Measurements from ENCODE around the gene P2RX3.
"Not testable (repeated sequence)": the region's sequence is repeated elsewhere in the genome, so short reads cannot be mapped to it uniquely, and the experiment has no call there.

Gene P2RX3

DNA sequence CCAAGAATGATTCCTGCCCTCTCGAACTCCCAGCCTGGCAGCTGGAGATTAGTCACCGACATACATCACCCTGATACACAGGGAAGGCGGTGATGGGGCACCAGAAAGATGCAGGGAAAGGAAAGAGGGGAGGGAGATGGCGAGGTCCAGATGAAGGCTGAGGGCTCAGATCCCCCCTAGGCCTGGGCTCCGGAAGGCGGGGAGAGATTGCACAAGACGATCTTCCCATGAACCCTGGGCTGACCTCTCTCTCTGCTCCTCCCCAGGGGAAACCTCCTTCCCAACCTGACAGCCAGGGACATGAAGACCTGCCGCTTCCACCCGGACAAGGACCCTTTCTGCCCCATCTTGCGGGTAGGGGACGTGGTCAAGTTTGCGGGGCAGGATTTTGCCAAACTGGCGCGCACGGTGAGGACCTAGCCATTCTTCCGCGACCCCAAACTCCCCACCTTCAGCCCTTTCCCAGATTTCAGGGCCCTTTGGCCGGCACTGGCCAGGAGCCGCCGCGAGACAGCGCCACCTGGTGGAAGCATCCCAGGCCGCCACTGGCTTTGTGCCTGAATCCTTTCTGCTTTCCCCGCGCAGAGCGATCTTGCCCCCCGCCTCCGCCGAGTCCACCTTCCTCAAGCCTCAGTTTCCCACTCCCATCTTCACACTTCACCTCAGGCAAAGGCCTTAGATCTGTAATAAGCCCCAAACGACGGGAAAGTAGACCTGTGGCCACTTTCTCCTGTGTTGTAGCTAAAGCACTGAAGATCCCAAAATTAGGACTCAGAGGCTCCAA lies 11.5 kb downstream of the P2RX3 start:
- DNase-seq (ENCODE audit: low read depth): no peak

DNA sequence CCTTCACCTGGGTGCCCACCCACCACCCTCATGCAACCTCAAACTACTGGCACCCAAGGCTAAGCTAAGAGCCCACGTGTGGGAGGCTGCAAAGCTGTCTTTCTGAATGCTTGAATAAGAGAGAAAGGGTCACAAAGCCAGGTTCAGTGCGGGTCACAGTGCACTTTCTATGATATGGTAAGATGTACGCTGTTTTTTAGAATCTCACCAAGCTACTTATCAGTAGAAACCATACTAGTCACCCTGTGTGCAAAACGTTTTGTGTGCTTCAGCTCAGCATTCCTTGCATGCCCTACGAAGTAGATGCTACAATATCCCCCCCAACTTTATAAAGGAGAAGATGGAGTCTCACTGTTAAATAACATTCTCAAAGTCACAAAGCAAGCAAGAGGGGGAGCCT lies 14.9 kb downstream of the P2RX3 start:
- no peak for DNase-seq (ENCODE audit: low read depth)

DNA sequence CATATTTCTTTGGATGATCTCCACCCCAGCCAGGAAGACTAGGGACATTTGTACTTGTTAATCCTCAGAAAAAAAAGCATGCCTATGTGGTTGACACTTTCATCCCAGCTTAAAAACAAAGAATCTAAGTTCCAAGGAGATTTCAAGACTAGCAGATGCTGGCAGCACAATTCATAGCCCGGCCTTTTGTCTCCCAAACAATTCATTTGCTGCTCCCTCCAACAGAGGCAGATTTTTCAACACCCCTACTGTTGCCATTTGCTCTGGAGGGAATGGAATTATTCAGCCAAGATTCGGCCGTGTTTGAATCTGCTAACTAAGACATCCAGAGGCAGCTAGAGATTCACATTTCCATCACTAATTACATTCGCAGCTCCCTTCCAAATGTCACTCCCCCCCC lies 15.3 kb downstream of the P2RX3 start:
- no peak for DNase-seq (ENCODE audit: low read depth)

DNA sequence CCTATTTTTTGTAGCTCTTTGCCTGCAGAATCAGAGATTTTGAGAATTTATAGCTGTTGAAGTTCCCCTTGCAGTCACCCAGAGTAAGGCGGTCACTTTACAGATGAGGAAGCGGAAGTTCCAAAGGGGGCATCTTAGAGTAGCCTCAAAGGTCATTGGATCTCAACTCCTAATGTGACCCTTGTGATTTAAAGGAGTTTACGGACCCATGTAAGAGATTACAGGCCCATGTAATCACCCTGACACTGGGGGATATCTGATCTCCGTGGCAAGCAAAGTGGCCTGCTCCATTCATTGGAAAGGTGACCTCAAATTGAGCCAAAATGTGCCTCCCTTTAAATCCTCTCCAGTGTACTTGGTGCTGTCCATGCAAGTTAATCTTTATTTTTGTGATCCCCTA lies 15.7 kb downstream of the P2RX3 start:
- DNase-seq (ENCODE audit: low read depth): no peak

DNA sequence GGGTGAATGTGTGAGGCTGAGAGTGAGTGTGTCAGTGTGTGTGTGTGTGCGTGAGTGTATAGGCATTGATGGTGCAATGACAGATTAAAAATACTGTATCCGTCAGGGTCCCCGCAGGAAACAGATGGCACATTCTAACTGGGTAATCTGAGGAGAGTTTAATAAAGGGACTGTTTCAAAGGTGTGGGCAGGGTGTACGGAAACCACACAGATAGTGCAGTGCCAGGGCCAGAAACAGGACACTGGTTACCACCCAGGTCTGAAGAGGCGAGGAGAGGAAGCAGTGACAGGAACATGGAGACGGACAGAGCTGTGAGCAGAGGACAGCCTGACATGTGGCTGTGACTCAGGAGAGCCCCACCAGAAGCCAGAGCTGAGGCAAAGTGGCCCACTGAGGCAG lies 16.5 kb downstream of the P2RX3 start:
- no peak for DNase-seq (ENCODE audit: low read depth)

DNA sequence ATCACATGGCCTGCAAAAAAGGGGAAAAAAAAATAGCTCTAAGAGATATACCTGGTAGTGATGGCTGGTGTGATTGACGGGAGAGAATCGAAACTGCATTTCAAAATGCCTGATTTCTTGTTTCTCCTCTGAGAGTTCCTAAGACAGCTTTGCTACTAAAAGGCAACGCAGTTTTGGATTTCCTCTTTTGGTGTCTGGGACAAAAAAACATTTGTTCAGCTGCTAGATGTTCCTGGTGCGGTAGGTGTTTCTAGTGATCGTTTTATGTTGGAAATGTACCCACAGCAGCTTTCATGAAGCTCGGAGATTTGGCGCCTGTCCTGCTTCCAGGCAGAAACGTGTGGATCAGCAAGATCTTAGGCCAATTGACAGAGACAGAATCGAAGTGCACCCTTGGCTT lies 18.1 kb downstream of the P2RX3 start:
- DNase-seq (ENCODE audit: low read depth): no peak

DNA sequence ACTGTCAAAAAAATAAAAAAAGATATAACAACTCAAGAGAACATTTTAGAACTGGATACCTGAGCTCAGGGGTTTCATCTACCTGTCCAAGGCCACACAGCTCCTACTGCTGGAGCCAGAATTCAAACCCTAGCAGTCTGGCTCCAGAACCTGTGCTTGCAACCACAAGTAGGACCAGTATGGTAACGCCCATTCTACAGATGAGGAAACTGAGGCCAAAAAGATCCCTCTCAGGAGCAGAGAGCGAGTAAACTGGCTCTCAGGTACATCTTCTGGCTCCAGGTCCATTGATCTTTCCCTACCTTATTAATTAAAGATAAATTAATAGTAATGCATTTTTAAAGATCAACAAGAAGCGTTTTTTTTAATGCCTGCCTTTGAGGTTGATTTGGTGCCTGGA lies 19.2 kb downstream of the P2RX3 start:
- no peak for DNase-seq (ENCODE audit: low read depth)

DNA sequence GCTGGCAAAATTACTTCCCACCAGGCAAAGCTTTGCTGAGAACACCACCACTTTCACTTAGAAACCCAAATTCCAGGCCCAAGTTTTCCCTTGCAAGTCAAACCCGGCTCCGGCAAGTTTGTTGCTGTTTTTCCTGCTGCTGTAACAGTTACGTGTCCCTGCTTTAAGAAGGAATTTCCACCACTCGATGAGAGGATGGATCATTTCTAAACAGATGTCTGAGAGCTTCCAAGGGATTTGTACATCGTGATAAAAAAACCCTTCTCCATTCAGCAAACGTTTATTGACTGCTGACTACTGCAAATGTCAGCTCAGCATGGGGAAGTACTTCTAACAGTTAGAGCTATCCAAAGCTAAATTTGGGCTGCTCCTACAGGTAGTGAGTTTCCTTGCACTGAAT lies 19.7 kb downstream of the P2RX3 start:
- DNase-seq (ENCODE audit: low read depth): no peak

DNA sequence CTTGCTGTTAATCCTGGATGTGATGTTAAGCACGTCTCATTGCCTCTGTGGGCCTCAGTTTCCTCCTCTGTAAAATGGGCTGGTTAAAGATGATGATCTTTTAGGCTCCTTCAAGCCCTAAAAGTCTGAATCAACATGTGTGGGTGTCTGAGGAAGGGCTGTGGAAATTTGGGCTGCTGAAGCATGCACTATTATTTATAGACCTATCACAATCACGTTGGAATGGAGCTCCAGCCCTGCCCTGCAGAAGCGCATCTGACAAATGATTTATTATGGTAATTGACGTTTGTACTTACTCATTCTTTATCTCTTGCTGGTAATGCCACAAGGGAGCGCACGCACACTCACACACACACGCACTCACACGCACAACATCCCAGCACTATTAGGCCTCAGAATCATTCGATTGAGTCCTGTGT lies 20.4 kb downstream of the P2RX3 start:
- DNase-seq (ENCODE audit: low read depth): no peak

DNA sequence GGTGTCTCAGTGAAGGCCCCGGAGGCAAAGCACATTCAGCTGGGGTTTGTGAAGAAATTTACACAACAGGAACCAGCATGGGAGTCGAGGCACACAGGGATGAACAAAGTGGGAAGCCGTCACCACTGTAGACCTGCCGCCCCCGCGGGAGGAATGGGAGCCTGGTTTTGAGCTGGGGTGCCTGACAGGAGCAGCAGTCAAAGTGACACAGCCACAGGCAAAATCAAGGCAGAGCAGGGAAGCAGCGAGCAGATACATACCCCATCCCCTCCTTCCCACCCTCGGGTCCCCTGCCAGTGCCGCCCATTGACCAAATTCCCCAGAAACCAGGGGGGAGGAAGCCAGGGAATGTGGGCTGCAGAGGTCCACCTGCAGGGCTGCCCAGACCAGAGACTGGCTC lies 20.8 kb downstream of the P2RX3 start:
- no peak for DNase-seq (ENCODE audit: low read depth)

DNA sequence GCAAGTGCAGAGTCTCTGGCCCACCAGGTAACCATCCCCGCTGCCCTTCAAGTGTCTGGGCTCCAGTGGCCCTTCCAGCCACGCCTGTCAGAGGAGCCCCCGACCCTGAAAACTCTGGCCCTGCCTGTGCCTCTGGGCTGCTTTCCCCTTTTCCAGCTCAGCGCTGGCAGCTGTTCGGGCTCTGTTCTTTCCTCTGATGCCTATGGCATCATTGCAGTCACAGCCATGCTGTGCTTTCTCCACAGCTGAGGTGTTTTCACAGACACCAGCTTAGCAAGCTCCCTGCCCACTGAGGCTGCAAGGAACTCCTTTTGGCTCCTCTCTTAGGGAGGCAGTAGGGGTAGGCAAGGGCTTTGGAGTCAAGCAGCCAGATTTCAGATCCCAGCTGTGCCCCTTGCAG lies 21.2 kb downstream of the P2RX3 start:
- no peak for DNase-seq (ENCODE audit: low read depth)

DNA sequence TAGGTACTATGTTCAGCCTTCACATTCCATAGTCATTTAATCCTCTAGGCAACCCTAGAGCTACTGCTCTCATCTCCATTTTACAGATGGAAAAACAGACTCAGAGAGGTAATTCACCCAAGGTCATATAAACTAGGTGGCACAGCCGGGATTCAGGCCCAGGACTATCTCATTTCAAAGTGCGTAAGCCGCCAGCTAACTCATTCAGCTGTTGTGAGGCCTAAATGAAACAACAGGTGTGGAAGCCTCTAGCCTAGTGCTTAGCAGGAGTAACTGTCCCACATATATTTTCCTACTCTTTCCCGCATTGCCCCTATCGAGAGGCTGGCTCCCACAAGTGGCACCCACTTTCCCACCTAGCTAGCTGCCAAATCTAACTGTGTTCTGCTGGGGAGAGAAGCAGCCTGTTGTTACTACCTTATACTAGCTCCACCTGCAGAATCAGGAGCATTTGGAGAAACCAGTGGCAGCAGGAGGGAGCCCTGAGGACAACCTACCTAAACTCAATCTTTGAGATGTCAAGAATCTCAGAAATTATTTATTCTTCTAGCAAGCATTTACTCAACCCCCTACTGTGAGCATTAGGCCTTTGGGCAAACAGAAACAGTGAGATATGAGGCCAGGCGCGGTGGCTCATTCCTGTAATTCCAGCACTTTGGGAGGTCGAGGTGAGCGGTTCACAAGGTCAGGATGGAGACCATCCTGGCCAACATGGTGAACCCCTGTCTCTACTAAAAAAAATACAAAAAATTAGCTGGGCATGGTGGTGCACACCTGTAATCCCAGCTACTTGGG lies 21.9 kb downstream of the P2RX3 start:
- DNase-seq (ENCODE audit: low read depth): no peak

DNA sequence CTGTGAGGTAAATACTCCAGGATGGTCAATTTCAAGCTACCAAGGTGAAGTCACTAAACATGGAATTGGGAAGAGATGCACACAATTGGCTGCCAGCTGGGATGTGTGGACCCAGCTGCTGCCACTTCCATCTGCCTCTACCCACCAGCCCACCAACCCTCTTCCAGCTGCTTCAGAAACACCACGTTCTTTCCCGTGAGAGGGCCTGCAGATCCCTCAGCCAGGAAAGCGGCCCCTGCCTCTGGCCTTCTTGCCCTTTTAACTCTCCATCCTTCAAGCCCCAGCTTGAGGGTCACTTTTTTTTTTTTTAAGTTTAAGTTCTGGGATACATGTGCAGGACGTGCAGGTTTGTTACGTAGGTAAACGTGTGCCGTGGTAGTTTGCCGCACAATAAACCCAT lies 22.8 kb downstream of the P2RX3 start:
- DNase-seq (ENCODE audit: low read depth): no peak

DNA sequence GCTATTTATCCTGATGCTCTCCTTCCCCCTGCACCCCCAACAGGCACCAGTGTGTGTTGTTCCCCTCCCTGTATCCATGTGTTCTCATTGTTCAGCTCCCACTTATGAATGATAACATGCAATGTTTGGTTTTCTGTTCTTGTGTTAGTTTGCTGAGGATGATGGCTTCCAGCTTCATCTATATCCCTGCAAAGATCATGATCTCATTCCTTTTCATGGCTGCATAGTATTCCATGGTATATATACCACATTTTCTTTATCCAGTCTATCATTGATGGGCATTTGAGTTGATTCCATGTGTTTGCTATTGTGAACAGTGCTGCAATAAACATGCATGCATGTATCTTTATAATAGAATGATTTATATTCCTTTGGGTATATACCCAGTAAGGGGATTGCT lies 23.3 kb downstream of the P2RX3 start:
- DNase-seq (ENCODE audit: low read depth): not testable (repeated sequence)

DNA sequence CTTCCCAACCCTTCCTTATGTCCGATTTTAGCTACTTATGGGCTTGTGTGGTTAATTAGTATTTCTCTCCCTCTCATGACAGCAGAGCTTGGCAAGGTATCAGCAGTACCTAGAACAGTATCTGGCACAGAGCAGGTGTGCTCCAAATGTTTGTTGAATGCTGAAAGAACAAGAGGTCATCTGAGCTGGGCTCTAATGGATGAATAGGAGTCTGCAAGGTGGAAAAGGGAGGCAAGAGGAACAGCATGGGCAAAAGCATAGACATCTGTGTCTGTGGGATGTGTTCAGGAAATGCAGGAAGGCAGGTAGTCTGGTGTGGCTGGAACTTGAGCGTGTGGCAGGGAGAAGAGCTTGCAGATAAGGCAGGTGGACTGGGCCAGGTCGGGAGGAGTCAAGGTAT lies 23.8 kb downstream of the P2RX3 start:
- no peak for DNase-seq (ENCODE audit: low read depth)

DNA sequence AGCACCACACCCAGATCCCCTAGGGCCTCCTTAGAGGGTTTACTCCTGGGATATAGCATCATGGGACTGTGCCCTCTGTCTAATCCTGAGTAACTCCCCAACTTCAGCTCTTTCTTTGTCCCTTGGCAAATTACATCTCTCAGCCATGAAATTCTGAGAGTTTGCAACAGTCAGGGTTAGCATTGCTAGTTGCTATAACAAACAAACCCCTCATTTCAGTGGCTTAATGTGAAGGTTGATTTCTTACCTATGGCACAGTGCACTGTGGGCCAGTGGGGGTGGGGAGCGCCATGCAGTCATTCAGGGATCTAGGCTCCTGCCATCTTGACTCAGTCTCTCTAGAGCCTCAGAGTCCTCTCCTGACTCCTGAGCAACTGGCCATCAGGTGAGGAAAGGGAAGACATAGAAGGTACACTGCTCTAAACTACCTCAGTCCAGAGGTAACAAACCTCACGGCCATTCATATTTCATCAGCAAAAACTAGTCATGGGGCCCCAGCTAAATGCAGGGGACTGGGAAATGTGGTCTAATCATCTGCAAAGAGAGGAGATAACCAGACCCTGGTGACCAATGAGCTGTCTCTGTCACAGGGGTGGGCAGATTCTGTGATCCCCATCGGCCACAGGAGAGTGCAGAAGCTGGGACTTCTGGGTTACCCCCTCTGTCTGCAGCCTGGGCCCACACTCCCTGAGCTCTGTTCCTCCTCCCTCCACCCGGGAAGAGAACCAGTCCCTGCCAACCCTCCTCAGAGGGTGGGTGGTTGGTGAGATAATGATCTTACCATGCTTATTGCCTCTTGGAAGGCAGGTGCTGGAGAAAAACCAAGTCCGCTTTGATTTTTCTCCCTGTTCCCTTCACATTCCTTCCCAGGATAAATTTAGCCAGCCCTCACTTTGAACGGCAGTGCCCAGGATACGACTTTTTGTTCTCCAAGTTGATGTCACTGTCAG lies 25.3 kb downstream of the P2RX3 start:
- no peak for DNase-seq (ENCODE audit: low read depth)

DNA sequence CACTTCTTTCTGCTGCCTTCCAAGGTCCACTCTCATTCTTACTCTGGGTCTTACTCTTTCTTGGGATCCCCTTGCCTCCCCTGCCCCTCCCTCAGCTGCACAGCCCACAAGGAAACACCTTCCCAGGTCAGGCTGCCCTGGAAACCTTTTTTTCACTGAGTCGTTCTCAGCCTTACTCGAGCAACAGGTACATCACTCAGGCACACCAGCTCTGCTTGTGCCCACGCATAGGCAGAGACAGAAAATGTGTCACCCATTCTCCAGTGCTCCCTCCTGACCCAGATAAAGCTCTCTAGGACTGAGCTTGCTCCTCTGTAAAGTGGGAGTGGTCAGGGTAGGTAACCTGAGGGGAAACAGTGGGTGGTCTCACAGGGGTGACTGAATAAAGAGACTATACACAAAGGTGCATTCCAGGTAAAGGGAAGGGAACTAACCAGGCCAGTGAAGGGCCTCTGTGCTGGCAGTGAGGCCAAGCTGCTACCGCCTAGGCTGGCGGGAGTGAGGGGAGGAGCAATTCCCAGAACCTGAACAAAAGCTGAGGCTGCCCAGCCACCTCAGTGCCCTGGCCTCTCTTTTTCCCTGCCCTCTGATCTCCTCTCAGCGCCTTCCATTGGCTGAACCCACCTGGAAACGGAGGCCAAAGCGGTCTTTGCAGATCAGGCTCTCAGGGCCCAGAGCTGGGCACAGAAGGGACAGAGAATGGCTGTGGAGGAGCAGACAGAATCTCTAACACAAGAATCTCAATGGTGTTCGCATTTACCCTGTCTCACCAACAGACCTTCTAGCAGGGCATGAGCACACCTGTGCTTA lies 26.9 kb downstream of the P2RX3 start:
- no peak for DNase-seq (ENCODE audit: low read depth)

DNA sequence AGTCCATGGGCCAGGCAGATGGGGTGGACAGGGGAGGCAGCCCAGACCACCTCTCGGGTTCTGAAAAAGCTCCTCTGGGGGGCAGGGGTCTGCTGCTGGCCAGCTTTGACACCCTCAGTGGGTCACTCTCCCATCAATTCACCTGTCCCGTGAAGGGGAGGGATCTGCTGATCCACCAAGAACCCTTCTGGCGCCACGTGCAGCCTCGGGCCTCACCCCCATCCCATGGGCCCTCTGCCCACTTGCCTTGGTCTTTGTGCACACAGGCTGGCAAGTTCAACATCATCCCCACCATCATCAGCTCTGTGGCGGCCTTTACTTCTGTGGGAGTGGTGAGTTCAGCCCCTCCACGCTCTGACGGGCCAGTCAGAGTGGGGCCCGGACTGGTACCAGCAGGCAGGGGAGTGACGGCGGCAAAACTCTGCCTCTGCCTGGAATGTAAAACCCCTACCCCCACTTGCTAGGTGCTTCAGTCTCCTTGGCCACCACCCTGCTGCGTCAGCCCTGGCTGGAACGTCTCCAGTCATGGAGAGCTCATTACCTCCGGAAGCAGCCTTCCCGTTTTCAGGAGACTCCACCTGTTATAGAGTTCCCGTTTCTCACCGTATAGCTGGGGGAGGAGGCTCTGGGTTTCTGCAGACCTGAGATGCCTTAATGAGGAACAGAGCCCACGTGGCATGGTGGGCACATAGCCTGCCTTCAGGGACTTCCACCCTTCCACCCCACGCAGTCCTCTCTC lies 30.1 kb downstream of the P2RX3 start:
- no peak for DNase-seq (ENCODE audit: low read depth)

DNA sequence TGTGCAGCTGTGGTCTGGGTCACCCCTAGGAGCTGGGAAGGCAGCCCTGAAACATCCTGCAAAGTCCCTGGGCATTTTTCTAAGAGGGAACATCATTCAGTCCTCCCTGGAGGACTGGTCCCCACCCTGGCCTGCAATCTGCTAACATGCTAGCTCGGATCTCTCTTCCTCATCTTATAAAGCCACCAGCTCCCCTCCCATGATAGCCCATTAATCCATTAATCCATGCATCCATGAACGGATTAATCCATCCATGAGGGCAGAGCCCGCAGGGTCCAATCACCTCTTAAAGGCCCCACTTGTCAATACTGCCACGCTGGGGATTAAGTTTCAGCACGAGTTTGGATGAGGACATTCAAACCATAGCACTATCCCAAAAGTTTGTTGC lies 30.7 kb downstream of the P2RX3 start:
- DNase-seq (ENCODE audit: low read depth): no peak

DNA sequence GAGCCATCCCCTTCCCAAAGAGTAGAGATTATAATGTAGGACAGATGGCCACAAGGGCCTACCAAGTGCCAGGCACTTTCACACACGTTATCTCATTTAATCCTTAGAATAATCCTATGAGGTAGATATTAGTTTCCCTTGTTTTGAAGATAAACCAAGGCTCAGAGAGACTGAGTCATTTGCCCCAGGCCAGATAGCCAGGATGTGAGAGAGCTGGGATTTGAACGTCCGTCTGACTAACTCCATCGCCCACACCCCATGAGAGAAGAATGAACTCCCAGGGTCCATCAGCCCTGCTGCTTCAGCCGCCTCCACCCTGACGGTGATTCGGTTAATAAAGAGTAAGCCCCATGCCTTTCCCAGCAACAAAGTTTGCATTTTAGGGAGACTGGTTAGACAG lies 32.1 kb downstream of the P2RX3 start:
- no peak for DNase-seq (ENCODE audit: low read depth)

DNA sequence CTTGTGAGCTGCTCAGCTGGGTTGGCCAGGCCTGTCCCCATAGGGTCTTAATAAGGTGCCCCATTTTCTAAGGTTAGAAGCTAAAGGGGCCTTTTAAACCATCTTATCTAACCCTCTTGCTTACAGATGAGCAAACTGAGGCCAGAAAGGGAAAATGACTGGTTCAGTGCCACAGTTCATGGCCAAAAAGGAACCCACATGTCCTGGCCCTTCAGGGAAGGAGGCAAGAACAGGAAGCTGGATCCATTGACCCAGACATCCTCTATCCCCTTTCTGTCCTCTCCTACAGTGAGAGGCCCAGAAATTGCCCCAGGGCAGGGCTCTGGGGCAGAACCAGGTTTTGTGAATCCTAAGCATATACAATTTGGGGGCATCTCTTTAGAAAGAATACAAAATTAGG lies 32.8 kb downstream of the P2RX3 start:
- no peak for DNase-seq (ENCODE audit: low read depth)

Data from stromal cell of bone marrow (primary cell).